ENCODE data around the gene PLCG1.

Gene PLCG1

GRCh38 chr20:41133709-41134361 lies 3.5 kb upstream of the PLCG1 start:
- no peak overlapping the region for H3K4me3 ChIP-seq
- no peaks in the 10 kb centered on the region for H3K36me3 ChIP-seq (ENCODE audit: insufficient read depth, low read length)
- DNase-seq (ENCODE audit: low read depth, low spot score), result no peak
- no peak overlapping the region for H3K9ac ChIP-seq (ENCODE audit: insufficient read length)
- no peak for TF ChIP-seq FOXP2 (optimal IDR thresholded peaks at IDR 0.05; ENCODE audit: control extremely low read depth, extremely low read length, insufficient read depth)
- no peak for TF ChIP-seq EZH2 (IDR thresholded peaks at IDR 0.05)
- no peak overlapping the region for H3K27ac ChIP-seq
- H3K9me3 ChIP-seq (ENCODE audit: low read depth, low read length), result no peaks in the 10 kb centered on the region

DNA sequence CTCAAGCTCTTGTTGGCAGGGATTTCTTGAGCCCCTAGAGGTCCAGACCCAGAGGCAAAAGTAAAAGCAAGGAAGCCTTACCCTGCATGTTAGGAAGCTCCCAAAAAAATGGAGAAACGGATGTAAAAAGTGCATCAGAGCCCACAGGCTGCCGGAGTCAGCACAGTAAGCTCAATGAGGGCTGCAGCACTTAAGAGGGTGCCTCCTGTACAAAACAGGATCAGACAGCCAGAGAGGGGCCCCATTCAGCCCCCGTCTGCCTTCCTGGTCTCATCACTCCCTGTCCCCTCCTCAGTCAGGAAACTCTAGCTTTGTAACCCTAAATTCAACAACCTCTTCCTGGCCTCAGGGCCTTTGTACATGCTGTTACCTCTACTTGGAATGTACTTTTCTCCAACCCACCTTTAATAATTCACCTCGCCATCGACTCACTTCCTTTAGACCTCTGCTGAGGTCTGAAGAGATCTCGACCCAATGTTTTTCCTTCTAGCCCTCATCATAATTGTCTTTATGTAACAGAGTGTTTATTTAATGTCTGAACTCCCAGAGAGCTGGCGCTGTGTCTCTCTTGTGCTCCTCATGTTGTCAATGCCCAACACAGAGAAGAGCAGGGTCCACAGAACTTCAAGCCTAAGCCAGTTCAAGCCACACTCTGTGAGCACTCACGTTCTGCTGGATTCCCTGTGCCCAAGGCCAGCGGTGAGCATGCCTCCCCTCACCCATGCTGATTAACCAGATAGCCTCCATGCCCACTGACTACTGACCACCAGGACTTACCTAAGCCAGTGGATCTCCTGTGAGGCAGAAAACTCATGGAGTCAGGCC lies 2.8 kb upstream of the PLCG1 start:
- Histone ChIP-seq H3K9me3 (ENCODE audit: low read depth, low read length) (no peaks in the 10 kb centered on the region), H3K27ac (no peak overlapping the region), H3K4me3 (no peak overlapping the region), H3K9ac (ENCODE audit: insufficient read length) (no peak overlapping the region), H3K36me3 (ENCODE audit: insufficient read depth, low read length) (no peaks in the 10 kb centered on the region)
- no peak for DNase-seq (ENCODE audit: low read depth, low spot score)
- TF ChIP-seq POLR2AphosphoS5 (IDR thresholded peaks at IDR 0.05; ENCODE audit: borderline replicate concordance, low read depth, low read length) (no peak), FOXP2 (optimal IDR thresholded peaks at IDR 0.05; ENCODE audit: control extremely low read depth, extremely low read length, insufficient read depth) (no peak), EZH2 (IDR thresholded peaks at IDR 0.05) (no peak)

DNA sequence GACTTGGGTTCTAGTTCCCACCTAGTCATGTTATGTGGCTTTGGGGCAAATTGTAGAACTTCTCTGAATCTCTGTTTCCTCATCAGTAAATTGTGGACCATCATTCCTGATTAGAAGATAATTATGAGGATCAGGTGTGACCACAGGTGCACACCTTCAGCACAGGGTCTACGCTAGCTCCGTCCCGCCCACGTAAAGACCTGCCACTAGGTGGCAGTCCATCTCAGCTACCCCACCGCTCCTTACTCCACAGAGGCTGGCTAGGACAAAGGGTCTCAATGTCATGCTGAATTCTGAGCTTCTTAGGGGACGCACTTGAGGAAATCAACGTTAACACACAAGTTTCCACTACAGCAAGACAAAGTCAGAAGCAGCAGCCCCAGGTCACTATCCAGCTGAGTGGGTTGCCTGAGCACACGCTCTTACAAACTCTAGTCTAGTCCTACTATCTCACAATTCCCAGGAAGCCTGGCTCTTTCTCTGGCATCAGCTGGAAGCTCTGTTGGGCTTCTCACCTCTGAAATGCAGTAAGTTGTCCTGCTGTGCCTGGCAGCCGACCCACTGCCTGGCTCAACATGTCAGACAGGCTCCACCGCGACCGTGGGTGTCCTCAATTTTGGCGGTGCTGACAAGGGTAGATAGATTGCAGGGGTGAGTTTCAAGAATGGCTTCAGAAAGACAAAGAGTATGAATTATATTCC lies 2.0 kb upstream of the PLCG1 start:
- H3K9ac ChIP-seq (ENCODE audit: insufficient read length), result no peak overlapping the region
- H3K4me3 ChIP-seq, result no peak overlapping the region
- peaks cover under 1% of the 10 kb centered on the region; the same call in 1 of the 2 replicates for H3K36me3 ChIP-seq (ENCODE audit: insufficient read depth, low read length)
- H3K9me3 ChIP-seq (ENCODE audit: low read depth, low read length), result no peaks in the 10 kb centered on the region
- TF ChIP-seq POLR2AphosphoS5 (IDR thresholded peaks at IDR 0.05; ENCODE audit: borderline replicate concordance, low read depth, low read length) (no peak), FOXP2 (optimal IDR thresholded peaks at IDR 0.05; ENCODE audit: control extremely low read depth, extremely low read length, insufficient read depth) (no peak), EZH2 (IDR thresholded peaks at IDR 0.05) (no peak)
- H3K27ac ChIP-seq, result no peak overlapping the region
- no peak for DNase-seq (ENCODE audit: low read depth, low spot score)

- TF ChIP-seq FOXP2 (optimal IDR thresholded peaks at IDR 0.05; ENCODE audit: control extremely low read depth, extremely low read length, insufficient read depth) (no peak), EZH2 (IDR thresholded peaks at IDR 0.05) (no peak)
- Histone ChIP-seq H3K4me3 (peak overlapping the region; percentile 94), H3K9ac (ENCODE audit: insufficient read length) (peak overlapping the region; percentile 94), H3K36me3 (ENCODE audit: insufficient read depth, low read length) (peaks cover 5% of the 10 kb centered on the region), H3K27ac (no peak overlapping the region), H3K9me3 (ENCODE audit: low read depth, low read length) (no peaks in the 10 kb centered on the region)
- no peak for DNase-seq (ENCODE audit: low read depth, low spot score)
Observed at GRCh38 chr20:41135888-41136679, 1.3 kb upstream of the PLCG1 start.

GRCh38 chr20:41137614-41138474 lies 501 bp downstream of the PLCG1 start:
- no peak for DNase-seq (ENCODE audit: low read depth, low spot score)
- Histone ChIP-seq H3K27ac (peak overlapping the region; percentile 64; the same call in 1 of the 2 replicates), H3K4me3 (peak overlapping the region; percentile 94), H3K9me3 (ENCODE audit: low read depth, low read length) (no peaks in the 10 kb centered on the region), H3K9ac (ENCODE audit: insufficient read length) (peak overlapping the region; percentile 75), H3K36me3 (ENCODE audit: insufficient read depth, low read length) (peaks cover 5% of the 10 kb centered on the region)
- TF ChIP-seq POLR2AphosphoS5 (IDR thresholded peaks at IDR 0.05; ENCODE audit: borderline replicate concordance, low read depth, low read length), result peak; percentile 53
- TF ChIP-seq FOXP2 (optimal IDR thresholded peaks at IDR 0.05; ENCODE audit: control extremely low read depth, extremely low read length, insufficient read depth), result no peak

DNA sequence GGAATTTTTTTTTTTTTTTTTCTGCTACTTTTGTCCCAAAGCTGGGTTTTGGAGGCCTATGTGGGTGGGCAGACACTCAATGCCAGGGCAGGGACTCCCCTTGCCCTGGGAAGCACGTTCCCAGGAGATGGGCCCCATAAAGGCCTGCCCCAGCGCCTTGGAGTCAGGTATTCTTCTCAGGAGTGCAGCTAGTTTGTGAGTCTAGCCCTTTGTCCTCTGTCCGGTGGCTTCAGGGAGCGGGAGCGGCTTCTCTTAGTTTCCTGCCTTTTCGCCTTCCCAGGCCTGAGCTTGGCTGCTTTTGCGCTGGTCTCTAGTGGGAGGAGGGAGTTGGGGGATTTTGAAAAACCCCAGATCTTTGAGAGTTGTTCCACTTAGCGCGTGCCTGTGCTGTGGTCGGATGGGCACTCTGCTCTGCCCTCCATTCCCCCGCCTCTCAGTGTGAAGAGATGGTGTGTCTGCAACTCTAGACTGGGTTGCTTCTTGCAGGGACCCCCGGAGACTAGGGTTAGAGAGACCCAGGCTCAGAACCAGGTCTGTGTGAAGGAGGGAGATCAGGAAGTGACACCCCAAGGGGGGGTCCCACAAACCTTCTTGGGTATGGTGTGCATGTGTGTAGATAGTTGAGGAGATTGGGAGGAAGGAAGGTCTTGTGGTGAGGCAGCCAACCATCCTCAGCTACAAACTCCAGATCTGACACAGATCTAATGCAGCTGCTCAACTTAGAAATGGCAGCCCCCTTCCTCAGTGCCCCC lies 1.3 kb downstream of the PLCG1 start:
- Histone ChIP-seq H3K9ac (ENCODE audit: insufficient read length) (peak overlapping the region; percentile 75), H3K27ac (no peak overlapping the region; the same call in 1 of the 2 replicates), H3K9me3 (ENCODE audit: low read depth, low read length) (no peaks in the 10 kb centered on the region), H3K36me3 (ENCODE audit: insufficient read depth, low read length) (peaks cover 5% of the 10 kb centered on the region), H3K4me3 (peak overlapping the region; percentile 94)
- DNase-seq (ENCODE audit: low read depth, low spot score), result no peak
- TF ChIP-seq POLR2AphosphoS5 (IDR thresholded peaks at IDR 0.05; ENCODE audit: borderline replicate concordance, low read depth, low read length) (no peak), FOXP2 (optimal IDR thresholded peaks at IDR 0.05; ENCODE audit: control extremely low read depth, extremely low read length, insufficient read depth) (no peak), EZH2 (IDR thresholded peaks at IDR 0.05) (no peak)
